A549 (cell line): Measurements from ENCODE around the gene MICU2. TPM values are rescaled to one million over a fixed set of nuclear protein-coding genes. Genes with fewer than 3 reads are reported as not detected.
A peak's percentile ranks its signal among the peaks of the same experiment; 100 is the strongest.

Experiments
- ATAC-seq, 2 experiments: fragments of 200-7000 bp in 1 of 2; fragments of >200 bp in 1 of 2; cut with Nextera tagmentation in 1 of 2; cut with Tn5 transposase in 1 of 2; 3 replicates each; pipeline versions ENCODE4 v1.8.0 to v1.9.1; 2018 to 2020; ENCODE audit warnings: mild to moderate bottlenecking in 1 of 2, moderate library complexity in 1 of 2
- CTCF ChIA-PET: fragments of 300-600 bp; sonication (Branson Sonifier 250); formaldehyde crosslinking; extraction: SDS; loops from one replicate; lab custom pipeline; 2021; ENCODE audit warnings: antibody characterized with exemption, inconsistent platforms; lab: Yijun Ruan, JAX
- POLR2A ChIA-PET: fragments of 350-600 bp; formaldehyde crosslinking; extraction: SDS; loops from one replicate; lab custom pipeline; 2021; ENCODE audit warnings: antibody characterized with exemption, inconsistent platforms; lab: Yijun Ruan, JAX
- DNase-seq, 2 experiments: peaks; one replicate each; pipeline versions ENCODE4 v3.0.0 to v3.0.0-alpha.2; 2011 to 2016; ENCODE audit warnings: low read depth in 1 of 2, low spot score in 1 of 2
- FAIRE-seq: peaks from 2 replicates; lab custom pipeline; 2011; peaks lifted over from hg19 to GRCh38; lab: Jason Lieb, UNC
- H3K27ac ChIP-seq, 2 experiments: fragments of >200 bp; sonication (Bioruptor Twin); formaldehyde crosslinking; 3 replicates each; pipeline ENCODE4 v1.5.1; 2016 to 2017
- H3K4me1 ChIP-seq: fragments of >200 bp; sonication (Bioruptor Twin); formaldehyde crosslinking; 3 replicates; pipeline ENCODE4 v1.6.1; 2016
- H3K4me2 ChIP-seq: fragments of >200 bp; sonication (Bioruptor Twin); formaldehyde crosslinking; 3 replicates; pipeline ENCODE4 v1.6.1; 2016
- H3K4me3 ChIP-seq: fragments of >200 bp; sonication (Bioruptor Twin); formaldehyde crosslinking; 3 replicates; pipeline ENCODE4 v1.5.1; 2016
- H3K9me3 ChIP-seq: fragments of >200 bp; sonication (Bioruptor Twin); formaldehyde crosslinking; 3 replicates; pipeline ENCODE4 v1.6.1; 2016
- BHLHE40 ChIP-seq: IDR thresholded peaks from 2 replicates; pipeline ENCODE4 v1.6.1; 2012; ENCODE audit warnings: low read depth, low read length, inconsistent platforms
- CBX2 ChIP-seq: fragments of 200-600 bp; sonication (generic); IDR thresholded peaks from 2 replicates; pipeline ENCODE4 v1.6.1; 2016; ENCODE audit warnings: low read depth, mild to moderate bottlenecking, borderline replicate concordance
- CBX8 ChIP-seq: fragments of 200-600 bp; sonication (generic); IDR thresholded peaks from 2 replicates; pipeline ENCODE4 v1.6.1; 2016
- CEBPB ChIP-seq, 2 experiments: fragments of >200 bp in 1 of 2; sonication (Bioruptor Twin) in 1 of 2; formaldehyde crosslinking in 1 of 2; IDR thresholded peaks; 2 replicates each; pipeline ENCODE4 v1.6.1; 2012 to 2016
- EHF ChIP-seq: fragments of 250-450 bp; sonication (Bioruptor Pico); IDR thresholded peaks from 2 replicates; pipeline ENCODE4 v1.5.0; 2020; ENCODE audit warnings: mild to moderate bottlenecking
- EHMT2 ChIP-seq: fragments of 200-600 bp; sonication (generic); IDR thresholded peaks from 2 replicates; pipeline ENCODE4 v1.6.1; 2016; ENCODE audit warnings: antibody characterized with exemption, low read depth, mild to moderate bottlenecking, moderate library complexity
- EP300 ChIP-seq, 2 experiments: fragments of >200 bp; sonication (Bioruptor Twin); formaldehyde crosslinking; IDR thresholded peaks; 2 replicates in 1 of 2; 3 replicates in 1 of 2; pipeline ENCODE4 v1.6.1; 2016 to 2017
- FOSB ChIP-seq: fragments of 250-450 bp; sonication (Bioruptor Pico); IDR thresholded peaks from 2 replicates; pipeline ENCODE4 v1.5.0; 2020; ENCODE audit warnings: mild to moderate bottlenecking, moderate library complexity
- HDAC2 ChIP-seq: fragments of 200-600 bp; sonication (generic); IDR thresholded peaks from 2 replicates; pipeline ENCODE4 v1.6.1; 2016
- HEYL ChIP-seq: fragments of 250-450 bp; sonication (Bioruptor Pico); IDR thresholded peaks from 2 replicates; pipeline ENCODE4 v1.8.0; 2021; ENCODE audit warnings: mild to moderate bottlenecking, moderate library complexity
- HOXB13 ChIP-seq: fragments of 250-450 bp; sonication (Bioruptor Pico); IDR thresholded peaks from 2 replicates; pipeline ENCODE4 v1.5.0; 2020; ENCODE audit warnings: low read depth, mild to moderate bottlenecking, moderate library complexity
- KDM1A ChIP-seq: fragments of 200-600 bp; sonication (generic); IDR thresholded peaks from 2 replicates; pipeline ENCODE4 v1.6.1; 2016; ENCODE audit warnings: low read depth, mild to moderate bottlenecking
- MAFK ChIP-seq: fragments of 450-650 bp; IDR thresholded peaks from 2 replicates; pipeline ENCODE4 v1.6.1; 2014; ENCODE audit not compliant: partially characterized antibody
- NFE2L2 ChIP-seq: fragments of 150-350 bp; conservative IDR thresholded peaks from 2 replicates; pipeline ENCODE4 v1.6.1; 2014; ENCODE audit warnings: low read length
- NR3C1 ChIP-seq: fragments of >200 bp; sonication (Bioruptor Twin); formaldehyde crosslinking; IDR thresholded peaks from 3 replicates; pipeline ENCODE4 v1.6.1; 2017
- POLR2AphosphoS2 ChIP-seq: conservative IDR thresholded peaks from 2 replicates; pipeline ENCODE4 v1.6.1; 2012; ENCODE audit warnings: low read length, improper control_type of control experiment, inconsistent platforms
- RNF2 ChIP-seq: fragments of 200-600 bp; sonication (generic); IDR thresholded peaks from 2 replicates; pipeline ENCODE4 v1.6.1; 2016; ENCODE audit warnings: low read depth, mild to moderate bottlenecking, antibody characterized with exemption, moderate library complexity, borderline replicate concordance
- SREBF2 ChIP-seq: fragments of 450-650 bp; IDR thresholded peaks from 2 replicates; pipeline ENCODE4 v1.6.1; 2014; ENCODE audit warnings: mild to moderate bottlenecking, moderate library complexity
- ZFP36 ChIP-seq: fragments of 450-650 bp; IDR thresholded peaks from 2 replicates; pipeline ENCODE4 v1.6.1; 2014; ENCODE audit warnings: borderline replicate concordance; ENCODE audit not compliant: partially characterized antibody
- ZSCAN20 ChIP-seq: fragments of 250-450 bp; sonication (Bioruptor Pico); IDR thresholded peaks from 2 replicates; pipeline ENCODE4 v1.8.0; 2022; ENCODE audit warnings: mild to moderate bottlenecking, moderate library complexity
- WGBS: methylation state at CpG from one replicate; pipeline ENCODE4 v1.1.6; 2017; ENCODE audit errors: missing lambda C conversion rate; 5-methylcytosine and 5-hydroxymethylcytosine counted together
- polyA minus RNA-seq: library from RNA; depleted of rRNA, polyadenylated mRNA; stranded (reverse); fragments of >200 nt; gene quantifications from 2 replicates; pipeline ENCODE4 v1.2.3, GENCODE V29; 2011; rRNA and poly(A)+ RNA removed
- polyA plus RNA-seq, 4 experiments: library from polyadenylated mRNA; depleted of rRNA in 3 of 4; stranded (reverse); fragments of >200 nt; fragmentation: RNase III in 1 of 4; extraction: RNeasy Plus Mini Kit Qiagen cat#74134 plus additional on column Dnase treatment in 1 of 4; gene quantifications; 2 replicates in 3 of 4; 3 replicates in 1 of 4; pipeline ENCODE4 v1.2.3, GENCODE V29; 2011 to 2017
- TF ChIP-seq, protein P1 (sequence below): fragments of 250-450 bp; sonication (Bioruptor Pico); IDR thresholded peaks from 2 replicates; pipeline ENCODE4 v1.5.0; 2020; ENCODE audit warnings: low read depth, mild to moderate bottlenecking, moderate library complexity
- TF ChIP-seq, protein P2 (sequence below): fragments of 200-600 bp; sonication (generic); IDR thresholded peaks from 2 replicates; pipeline ENCODE4 v1.6.1; 2016; ENCODE audit warnings: antibody characterized with exemption, mild to moderate bottlenecking, moderate library complexity
- TF ChIP-seq, protein P3 (sequence below): fragments of >200 bp; sonication (Bioruptor Twin); formaldehyde crosslinking; IDR thresholded peaks from 2 replicates; pipeline ENCODE4 v1.6.1; 2016
- TF ChIP-seq, protein P4 (sequence below): fragments of 150-350 bp; IDR thresholded peaks from 2 replicates; pipeline ENCODE4 v1.6.1; 2014; ENCODE audit warnings: low read depth, mild to moderate bottlenecking, low read length
- TF ChIP-seq, protein P5 (sequence below): IDR thresholded peaks from 2 replicates; pipeline ENCODE4 v1.6.1; 2012; ENCODE audit warnings: low read depth, borderline replicate concordance
- TF ChIP-seq, protein P6 (sequence below): IDR thresholded peaks from 2 replicates; pipeline ENCODE4 v1.6.1; 2012
- TF ChIP-seq, protein P7 (sequence below): fragments of 250-450 bp; sonication (Bioruptor Pico); IDR thresholded peaks from 2 replicates; pipeline ENCODE4 v1.5.0; 2021; ENCODE audit warnings: mild to moderate bottlenecking, moderate library complexity, borderline replicate concordance

Gene MICU2, protein sequence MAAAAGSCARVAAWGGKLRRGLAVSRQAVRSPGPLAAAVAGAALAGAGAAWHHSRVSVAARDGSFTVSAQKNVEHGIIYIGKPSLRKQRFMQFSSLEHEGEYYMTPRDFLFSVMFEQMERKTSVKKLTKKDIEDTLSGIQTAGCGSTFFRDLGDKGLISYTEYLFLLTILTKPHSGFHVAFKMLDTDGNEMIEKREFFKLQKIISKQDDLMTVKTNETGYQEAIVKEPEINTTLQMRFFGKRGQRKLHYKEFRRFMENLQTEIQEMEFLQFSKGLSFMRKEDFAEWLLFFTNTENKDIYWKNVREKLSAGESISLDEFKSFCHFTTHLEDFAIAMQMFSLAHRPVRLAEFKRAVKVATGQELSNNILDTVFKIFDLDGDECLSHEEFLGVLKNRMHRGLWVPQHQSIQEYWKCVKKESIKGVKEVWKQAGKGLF
- polyA plus RNA-seq (2011; rRNA removed) (31.3 and 42.6 TPM in 2 replicates), polyA plus RNA-seq (2017; fragmentation: RNase III; extraction: RNeasy Plus Mini Kit Qiagen cat#74134 plus additional on column Dnase treatment) (24.7 to 28.9 TPM (median 26.2 TPM) in 3 replicates), polyA minus RNA-seq (8.6 and 9.9 TPM in 2 replicates)
- 23.9 and 30.4 TPM in 2 replicates for polyA plus RNA-seq (2012; cell fraction: cytosol; rRNA removed)
- 38.9 and 40.0 TPM in 2 replicates for polyA plus RNA-seq (2012; cell fraction: nucleus; rRNA removed)

DNA sequence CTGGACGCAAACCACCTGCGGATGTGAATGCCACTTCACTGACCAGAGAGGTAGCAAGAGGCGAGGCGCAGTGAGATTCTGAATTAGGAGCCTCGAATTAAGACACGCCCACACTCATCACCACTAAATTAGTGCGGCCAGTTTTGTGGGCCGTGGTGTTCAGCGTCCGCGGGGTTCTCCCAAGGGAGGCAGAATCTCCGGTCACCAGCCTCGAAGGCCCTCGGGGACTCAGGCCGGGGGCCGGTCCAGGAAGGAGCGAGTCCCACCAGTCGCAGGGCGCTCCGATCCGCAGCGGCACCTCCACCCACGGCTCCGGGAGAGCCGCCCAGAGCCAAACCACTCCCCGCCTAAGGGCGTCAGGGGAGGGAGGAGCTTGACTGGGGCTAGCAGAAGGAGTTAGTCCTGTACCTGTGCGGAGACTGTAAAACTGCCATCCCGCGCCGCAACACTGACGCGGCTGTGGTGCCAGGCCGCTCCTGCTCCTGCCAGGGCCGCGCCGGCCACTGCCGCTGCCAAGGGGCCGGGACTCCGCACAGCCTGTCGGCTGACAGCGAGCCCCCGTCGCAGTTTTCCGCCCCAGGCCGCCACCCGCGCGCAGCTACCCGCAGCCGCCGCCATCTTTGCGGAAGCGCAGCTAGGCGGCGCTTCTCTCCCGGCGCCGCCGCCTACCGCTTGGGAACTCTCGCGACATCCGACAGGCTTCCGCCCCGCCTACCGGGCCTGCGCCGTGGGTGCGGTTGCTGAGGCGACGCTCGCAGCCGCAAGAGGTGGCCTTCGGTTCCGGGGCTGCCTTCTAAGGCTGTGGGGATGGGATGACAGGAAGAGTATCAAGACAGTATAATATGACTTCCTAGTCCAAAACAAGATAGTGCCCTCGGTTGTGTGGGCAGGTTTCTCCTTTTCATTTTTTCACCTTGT, at the start of gene MICU2:
MICU2 (minus strand) TSS at position 640 of the 918 bp plus-strand sequence; CDS start at position 618, 22 bp downstream.
- no peaks in the 10 kb centered on the region for H3K9me3 ChIP-seq
- 2% methylated on average over 25 of the region's 77 CpGs for WGBS
- CTCF ChIA-PET: interaction anchor here (0.5 to 1.4 kb wide), 4 partner anchors 19 to 1154 kb away, joined by 3 read pairs; no protein-coding TSS in a partner anchor
- peak within 1 kb of the TSS; percentile 90 to 97 for H3K27ac ChIP-seq
- DNase-seq (peak; percentile 79 to 92), FAIRE-seq (no peak), ATAC-seq (peak; percentile 99)
- peak within 1 kb of the TSS; percentile 83 for H3K4me2 ChIP-seq
- peak within 1 kb of the TSS; percentile 56 for H3K4me3 ChIP-seq
- 0 out of 3 replicates have a peak, but pooled peaks cover 5% of the 10 kb centered on the region for H3K4me1 ChIP-seq
- POLR2A ChIA-PET: interaction anchor here (0.7 to 1.4 kb wide), 13 partner anchors 9 to 1141 kb away, joined by 3 to 8 read pairs (median 3); partner anchors contain the start of gene ZDHHC20
- TF ChIP-seq, protein P1, sequence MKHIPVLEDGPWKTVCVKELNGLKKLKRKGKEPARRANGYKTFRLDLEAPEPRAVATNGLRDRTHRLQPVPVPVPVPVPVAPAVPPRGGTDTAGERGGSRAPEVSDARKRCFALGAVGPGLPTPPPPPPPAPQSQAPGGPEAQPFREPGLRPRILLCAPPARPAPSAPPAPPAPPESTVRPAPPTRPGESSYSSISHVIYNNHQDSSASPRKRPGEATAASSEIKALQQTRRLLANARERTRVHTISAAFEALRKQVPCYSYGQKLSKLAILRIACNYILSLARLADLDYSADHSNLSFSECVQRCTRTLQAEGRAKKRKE: no peak
- no peak for TF ChIP-seq ZSCAN20
- TF ChIP-seq, protein P2, sequence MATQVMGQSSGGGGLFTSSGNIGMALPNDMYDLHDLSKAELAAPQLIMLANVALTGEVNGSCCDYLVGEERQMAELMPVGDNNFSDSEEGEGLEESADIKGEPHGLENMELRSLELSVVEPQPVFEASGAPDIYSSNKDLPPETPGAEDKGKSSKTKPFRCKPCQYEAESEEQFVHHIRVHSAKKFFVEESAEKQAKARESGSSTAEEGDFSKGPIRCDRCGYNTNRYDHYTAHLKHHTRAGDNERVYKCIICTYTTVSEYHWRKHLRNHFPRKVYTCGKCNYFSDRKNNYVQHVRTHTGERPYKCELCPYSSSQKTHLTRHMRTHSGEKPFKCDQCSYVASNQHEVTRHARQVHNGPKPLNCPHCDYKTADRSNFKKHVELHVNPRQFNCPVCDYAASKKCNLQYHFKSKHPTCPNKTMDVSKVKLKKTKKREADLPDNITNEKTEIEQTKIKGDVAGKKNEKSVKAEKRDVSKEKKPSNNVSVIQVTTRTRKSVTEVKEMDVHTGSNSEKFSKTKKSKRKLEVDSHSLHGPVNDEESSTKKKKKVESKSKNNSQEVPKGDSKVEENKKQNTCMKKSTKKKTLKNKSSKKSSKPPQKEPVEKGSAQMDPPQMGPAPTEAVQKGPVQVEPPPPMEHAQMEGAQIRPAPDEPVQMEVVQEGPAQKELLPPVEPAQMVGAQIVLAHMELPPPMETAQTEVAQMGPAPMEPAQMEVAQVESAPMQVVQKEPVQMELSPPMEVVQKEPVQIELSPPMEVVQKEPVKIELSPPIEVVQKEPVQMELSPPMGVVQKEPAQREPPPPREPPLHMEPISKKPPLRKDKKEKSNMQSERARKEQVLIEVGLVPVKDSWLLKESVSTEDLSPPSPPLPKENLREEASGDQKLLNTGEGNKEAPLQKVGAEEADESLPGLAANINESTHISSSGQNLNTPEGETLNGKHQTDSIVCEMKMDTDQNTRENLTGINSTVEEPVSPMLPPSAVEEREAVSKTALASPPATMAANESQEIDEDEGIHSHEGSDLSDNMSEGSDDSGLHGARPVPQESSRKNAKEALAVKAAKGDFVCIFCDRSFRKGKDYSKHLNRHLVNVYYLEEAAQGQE: peak; percentile 91
- TF ChIP-seq KDM1A: no peak
- no peak for TF ChIP-seq RNF2
- TF ChIP-seq, protein P3, sequence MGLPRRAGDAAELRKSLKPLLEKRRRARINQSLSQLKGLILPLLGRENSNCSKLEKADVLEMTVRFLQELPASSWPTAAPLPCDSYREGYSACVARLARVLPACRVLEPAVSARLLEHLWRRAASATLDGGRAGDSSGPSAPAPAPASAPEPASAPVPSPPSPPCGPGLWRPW: no peak
- no peak for TF ChIP-seq BHLHE40
- TF ChIP-seq NR3C1: no peak
- no peak for TF ChIP-seq HDAC2
- no peak for TF ChIP-seq CBX2
- no peak for TF ChIP-seq SREBF2
- TF ChIP-seq, protein P4, sequence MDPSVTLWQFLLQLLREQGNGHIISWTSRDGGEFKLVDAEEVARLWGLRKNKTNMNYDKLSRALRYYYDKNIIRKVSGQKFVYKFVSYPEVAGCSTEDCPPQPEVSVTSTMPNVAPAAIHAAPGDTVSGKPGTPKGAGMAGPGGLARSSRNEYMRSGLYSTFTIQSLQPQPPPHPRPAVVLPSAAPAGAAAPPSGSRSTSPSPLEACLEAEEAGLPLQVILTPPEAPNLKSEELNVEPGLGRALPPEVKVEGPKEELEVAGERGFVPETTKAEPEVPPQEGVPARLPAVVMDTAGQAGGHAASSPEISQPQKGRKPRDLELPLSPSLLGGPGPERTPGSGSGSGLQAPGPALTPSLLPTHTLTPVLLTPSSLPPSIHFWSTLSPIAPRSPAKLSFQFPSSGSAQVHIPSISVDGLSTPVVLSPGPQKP: no peak
- TF ChIP-seq FOSB: no peak
- TF ChIP-seq NFE2L2: no peak
- TF ChIP-seq CBX8: no peak
- no peak for TF ChIP-seq EP300 (IDR thresholded peaks at IDR 0.05)
- no peak for TF ChIP-seq CEBPB (IDR thresholded peaks at IDR 0.05)
- no peak for TF ChIP-seq ZFP36
- no peak for TF ChIP-seq EHMT2
- TF ChIP-seq, protein P5, sequence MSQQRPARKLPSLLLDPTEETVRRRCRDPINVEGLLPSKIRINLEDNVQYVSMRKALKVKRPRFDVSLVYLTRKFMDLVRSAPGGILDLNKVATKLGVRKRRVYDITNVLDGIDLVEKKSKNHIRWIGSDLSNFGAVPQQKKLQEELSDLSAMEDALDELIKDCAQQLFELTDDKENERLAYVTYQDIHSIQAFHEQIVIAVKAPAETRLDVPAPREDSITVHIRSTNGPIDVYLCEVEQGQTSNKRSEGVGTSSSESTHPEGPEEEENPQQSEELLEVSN: peak; percentile 51; the same call in 1 of the 2 replicates
- TF ChIP-seq POLR2AphosphoS2: no peak
- no peak for TF ChIP-seq EHF (CRISPR knock-in tag)
- TF ChIP-seq, protein P6, sequence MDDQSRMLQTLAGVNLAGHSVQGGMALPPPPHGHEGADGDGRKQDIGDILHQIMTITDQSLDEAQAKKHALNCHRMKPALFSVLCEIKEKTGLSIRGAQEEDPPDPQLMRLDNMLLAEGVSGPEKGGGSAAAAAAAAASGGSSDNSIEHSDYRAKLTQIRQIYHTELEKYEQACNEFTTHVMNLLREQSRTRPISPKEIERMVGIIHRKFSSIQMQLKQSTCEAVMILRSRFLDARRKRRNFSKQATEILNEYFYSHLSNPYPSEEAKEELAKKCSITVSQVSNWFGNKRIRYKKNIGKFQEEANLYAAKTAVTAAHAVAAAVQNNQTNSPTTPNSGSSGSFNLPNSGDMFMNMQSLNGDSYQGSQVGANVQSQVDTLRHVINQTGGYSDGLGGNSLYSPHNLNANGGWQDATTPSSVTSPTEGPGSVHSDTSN: no peak
- TF ChIP-seq, protein P7, sequence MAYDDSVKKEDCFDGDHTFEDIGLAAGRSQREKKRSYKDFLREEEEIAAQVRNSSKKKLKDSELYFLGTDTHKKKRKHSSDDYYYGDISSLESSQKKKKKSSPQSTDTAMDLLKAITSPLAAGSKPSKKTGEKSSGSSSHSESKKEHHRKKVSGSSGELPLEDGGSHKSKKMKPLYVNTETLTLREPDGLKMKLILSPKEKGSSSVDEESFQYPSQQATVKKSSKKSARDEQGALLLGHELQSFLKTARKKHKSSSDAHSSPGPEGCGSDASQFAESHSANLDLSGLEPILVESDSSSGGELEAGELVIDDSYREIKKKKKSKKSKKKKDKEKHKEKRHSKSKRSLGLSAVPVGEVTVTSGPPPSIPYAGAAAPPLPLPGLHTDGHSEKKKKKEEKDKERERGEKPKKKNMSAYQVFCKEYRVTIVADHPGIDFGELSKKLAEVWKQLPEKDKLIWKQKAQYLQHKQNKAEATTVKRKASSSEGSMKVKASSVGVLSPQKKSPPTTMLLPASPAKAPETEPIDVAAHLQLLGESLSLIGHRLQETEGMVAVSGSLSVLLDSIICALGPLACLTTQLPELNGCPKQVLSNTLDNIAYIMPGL (CRISPR knock-in tag): no peak
- TF ChIP-seq HOXB13 (CRISPR knock-in tag): peak; percentile 24; the same call in 1 of the 2 replicates
- TF ChIP-seq HEYL: no peak
- no peak for TF ChIP-seq MAFK
